Measurements from ENCODE around the gene PON2.
"Not testable (repeated sequence)": the region's sequence is repeated elsewhere in the genome, so short reads cannot be mapped to it uniquely, and the experiment has no call there.

PON2 gene

DNA sequence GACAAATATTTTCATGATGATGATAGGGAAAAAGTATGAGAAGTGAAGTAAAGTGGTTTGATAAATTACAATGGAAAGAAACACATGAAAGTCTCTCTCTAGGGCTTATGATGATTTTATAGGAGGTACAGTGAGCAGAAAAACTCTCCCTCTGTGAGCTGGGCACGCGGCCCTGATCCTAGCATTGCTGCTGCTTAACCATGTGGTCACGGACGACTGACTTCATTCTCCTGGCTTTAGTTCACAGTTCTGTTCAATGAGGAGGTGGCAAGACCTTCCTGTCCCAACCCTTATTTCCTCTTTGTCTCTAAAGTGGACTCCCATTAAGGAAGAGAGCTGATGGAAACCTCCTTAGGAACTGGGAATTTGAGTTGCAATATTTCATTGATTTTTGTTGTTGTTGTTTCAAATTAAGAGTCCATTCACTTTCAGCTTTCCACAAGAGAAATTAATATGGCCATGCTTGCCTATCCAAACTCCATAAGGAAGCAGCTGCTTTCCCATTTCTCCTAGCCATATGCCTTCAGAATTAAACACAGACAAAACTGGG lies 30.4 kb downstream of the PON2 start:
- DNase-seq: no peak

- DNase-seq: no peak
These were observed 36.5 kb downstream of the PON2 start for GRCh38 chr7:95398155-95398940.

DNA sequence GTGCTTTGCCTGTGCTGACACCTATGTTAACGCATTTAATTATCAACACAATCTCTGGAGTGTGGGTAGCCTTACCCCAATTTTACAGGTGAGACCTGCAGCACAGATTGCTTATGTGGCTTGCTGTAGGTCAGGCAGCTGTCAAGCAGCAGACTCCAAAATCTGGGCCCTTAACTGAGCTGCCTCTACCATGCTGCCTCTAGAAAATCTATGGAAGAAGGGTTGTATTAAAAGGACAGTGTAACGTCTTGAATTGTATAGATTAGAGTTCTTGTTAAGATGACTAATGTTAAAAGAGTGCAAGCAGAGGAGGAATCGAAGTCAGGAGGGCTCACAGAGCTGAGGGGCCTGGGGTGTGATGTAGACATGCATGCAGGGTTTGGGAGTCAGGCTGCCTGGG lies 37.4 kb downstream of the PON2 start:
- DNase-seq: no peak

DNA sequence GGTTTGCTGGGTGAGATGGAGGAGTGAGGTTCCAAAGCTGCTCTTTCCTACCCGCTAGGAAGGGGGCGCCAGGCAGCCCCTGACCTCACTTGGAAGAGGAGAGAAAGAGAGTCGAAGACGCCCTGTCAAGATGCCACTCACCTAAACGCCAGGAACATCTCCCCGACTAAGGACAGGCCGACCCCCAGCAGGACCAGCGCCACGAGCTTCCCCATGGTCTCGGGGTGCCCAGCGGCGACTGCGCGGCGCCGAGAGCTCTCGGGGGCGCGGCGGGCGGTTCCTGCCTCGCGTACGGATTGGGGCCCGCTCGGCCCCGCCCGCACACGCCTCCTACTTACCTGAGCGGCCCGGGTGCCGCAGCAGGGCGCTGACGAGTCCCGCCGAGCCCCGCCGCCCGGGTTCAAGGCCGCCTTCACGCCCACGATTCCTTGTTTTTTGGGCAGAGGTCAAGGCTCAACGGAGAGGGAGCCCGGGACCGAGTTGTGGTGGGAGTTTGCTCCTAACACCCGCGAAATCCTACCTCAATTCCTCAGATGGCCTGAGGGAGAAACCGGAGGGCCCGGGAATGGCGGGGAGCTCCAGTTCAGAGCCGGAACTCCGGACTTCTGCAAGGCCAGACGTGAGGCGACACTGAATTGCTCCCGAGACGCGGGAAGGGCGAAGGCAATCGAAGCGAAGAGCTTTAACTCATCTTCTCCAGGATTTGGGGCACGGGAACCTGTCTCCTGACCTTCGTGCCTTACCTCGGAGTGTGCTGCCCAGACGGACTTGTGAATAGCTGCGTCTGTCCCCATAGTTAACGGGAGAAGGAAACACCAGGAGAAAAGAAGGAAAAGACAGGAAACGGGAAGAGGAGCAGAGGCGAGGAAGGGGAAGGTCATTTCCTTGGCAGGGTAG lies 38.4 kb downstream of the PON2 start, which contains the start of gene PON3:
Gene PON3, minus strand, starts transcription at position 240 of the 897 bp plus-strand sequence. Its CDS starts 25 bp downstream, at position 215.
- no peak for DNase-seq

DNA sequence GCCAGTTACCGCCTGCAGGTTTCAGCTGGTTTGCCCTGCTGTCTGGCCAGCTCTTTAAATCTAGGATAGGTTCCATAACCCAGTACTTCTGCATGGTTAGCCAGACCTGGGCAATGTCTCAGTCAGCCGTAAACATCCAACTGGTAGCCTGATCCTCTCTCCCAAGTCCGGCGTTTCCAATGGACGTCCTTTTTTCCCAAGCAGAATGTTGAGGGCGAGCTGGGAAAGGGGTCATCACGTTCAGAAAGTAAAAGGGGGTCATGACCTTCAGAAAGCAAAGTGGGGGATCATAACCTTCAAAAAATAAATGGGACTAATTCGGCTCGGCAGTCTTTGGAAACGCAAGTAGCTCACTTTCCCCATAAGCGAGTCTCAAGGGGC lies 39.1 kb downstream of the PON2 start:
- DNase-seq: no peak

GRCh38 chr7:95394370-95394769 lies 40.5 kb downstream of the PON2 start:
- DNase-seq: no peak

GRCh38 chr7:95391761-95392160 lies 43.1 kb downstream of the PON2 start:
- DNase-seq: no peak

DNA sequence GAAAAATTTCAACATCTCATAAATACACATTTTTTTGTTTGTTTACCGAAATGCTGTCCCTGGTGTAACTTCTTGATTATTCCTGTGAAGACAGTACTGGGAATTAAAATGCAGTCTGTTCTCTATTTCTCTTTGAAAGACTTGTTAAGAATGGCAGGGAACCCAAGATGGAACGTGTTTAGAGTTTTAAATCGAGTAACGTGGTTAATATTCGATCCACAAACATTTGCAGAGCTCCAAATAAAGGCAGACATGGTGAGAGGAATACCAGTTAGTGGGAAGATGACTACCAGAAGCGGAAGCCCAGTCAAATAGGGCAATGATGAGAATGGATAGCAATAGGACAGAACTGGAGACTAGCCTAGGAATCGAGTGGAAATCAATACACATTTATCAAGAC lies 45.3 kb downstream of the PON2 start:
- DNase-seq: no peak

DNA sequence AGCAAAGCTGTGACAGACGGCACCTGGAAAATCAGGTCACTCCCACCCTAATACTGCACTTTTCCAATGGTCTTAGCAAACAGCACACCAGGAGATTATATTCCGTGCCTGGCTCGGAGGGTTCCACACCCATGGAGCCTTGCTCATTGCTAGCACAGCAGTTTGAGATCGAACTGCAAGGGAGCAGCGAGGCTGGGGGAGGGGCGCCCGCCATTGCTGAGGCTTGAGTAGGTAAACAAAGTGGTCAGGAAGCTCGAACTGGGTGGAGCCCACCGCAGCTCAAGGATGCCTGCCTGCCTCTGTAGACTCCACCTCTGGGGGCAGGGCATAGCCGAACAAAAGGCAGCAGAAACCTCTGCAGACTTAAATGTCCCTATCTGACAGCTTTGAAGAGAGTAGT lies 55.4 kb downstream of the PON2 start:
- DNase-seq: not testable (repeated sequence)

DNA sequence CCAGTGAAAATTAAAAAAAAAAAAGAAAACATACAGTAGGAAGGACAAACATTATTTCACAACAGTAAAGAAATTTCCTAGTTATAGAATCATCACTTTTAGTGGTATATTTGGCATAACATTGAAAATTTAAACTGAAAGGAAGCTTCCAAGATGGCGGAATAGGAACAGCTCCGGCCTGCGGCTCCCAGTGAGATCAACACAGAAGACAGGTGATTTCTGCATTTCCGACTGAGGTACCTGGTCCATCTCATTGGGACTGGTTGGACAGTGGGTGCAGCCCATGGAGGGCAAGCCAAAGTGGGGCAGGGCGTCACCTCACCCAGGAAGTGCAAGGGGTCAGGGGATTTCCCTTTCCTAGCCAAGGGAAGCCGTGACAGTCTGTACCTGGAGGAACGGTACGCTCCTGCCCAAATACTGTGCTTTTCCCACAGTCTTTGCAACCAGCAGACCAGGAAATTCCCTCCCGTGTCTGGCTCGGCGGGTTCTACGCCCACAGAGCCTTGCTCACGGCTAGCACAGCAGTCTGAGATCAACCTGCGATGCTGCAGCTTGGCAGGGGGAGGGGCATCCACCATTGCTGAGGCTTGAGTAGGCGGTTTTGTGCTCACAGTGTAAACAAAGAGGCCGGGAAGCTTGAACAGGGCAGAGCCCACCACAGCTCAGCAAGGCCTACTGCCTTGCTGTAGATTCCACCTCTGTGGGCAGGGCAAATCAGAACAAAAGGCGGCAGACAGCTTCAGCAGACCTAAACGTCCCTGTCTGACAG lies 58.0 kb downstream of the PON2 start:
- DNase-seq: no peak

DNA sequence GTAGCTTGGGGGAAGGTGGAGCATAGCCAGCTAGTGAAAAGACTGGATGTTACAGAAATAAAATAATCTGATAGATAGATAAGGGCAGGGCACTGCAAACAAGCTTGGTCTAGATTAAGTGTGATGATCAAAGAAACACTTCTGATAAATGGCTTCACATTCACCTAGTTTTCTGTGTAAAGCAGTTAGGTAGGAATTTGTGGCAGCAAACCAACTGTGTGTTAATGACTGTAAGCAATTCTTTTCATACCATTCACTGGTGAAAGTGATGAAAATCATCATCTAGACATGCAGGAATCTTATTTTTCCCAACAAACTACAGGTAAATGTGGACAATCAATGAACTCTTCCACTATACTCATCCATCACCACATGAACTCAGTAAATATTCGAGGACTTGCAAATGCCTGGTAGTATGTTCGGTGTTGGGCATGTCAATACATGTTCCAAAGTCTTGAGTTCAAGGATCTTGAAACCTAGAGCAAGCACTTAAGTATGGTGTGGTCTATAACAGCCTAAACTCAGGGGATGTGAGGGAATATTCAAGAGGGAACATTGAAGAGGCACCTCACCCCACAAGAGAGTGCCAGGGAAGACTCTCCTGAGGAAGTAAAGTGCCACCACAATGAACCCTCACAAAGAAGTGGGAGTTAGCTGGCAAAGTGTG lies 59.1 kb downstream of the PON2 start:
- DNase-seq: no peak

- DNase-seq: no peak
These were observed 61.5 kb downstream of the PON2 start for GRCh38 chr7:95373323-95373722.

DNA sequence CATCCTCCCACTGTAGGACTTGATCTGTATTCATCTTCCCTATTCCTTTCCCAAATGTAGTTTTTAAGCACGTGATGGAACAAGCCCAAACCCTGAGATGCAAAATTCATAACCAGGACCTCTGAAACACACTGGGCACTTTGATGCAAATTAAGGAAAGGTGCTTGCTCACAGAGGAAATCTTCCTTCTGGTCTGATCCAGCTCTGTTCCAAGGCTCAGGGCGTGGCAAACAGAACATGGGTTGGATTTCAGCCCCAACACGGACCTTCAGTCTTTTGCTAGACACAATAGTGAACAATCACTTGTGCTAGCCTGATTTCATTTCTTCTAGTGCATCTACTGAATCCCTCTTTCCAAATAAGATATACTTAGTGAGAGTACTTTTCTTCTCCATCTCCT lies 66.6 kb downstream of the PON2 start:
- no peak for DNase-seq

GRCh38 chr7:95367606-95368005 lies 67.2 kb downstream of the PON2 start:
- no peak for DNase-seq

DNA sequence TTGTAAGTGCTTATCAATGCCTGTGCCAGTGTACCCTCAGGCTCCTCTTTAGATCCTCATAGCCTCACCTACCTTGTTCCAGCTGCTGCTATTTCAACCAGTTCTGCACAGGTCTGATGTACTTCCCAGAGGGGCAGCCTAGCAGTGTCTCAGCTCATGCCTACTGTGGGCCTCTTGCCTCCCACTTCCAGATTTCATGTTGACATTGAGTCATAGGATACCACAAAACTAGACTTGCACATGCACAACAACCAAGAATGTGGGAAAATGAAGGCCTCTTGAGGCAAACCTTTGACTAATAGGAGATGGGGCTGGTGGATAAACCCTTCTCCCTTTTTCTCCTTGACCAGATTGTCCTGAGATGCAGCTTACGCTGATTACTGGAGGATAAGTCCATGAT lies 69.7 kb downstream of the PON2 start:
- DNase-seq: no peak

DNA sequence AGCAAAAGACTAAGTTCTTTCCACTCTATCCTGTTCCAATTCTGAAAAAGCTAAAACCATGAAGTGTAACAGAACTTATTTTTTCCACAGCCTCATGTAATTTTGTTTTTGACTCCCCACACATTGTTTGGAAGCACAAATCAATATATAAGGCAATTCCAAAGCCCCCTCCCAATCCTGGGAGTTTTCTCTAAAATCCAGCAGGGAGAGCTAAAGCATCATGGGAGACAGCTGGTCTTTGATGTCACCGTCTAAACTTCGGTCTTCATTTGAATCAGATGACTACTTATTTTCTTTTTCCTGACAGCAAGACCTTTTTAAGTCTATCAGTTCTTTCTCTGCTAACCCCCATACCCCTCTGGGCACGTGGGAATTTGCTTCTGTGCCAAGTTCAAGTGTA lies 77.2 kb downstream of the PON2 start:
- no peak for DNase-seq
